Smooth muscle cell (in vitro differentiated cells): ENCODE data around the gene UBQLNL. TPM values are rescaled to one million over a fixed set of nuclear protein-coding genes. Genes with fewer than 3 reads are reported as not detected.

Source experiments
- DNase-seq: peaks from one replicate; lab custom pipeline; 2025; ENCODE audit not compliant: unreplicated experiment; lab: John Stamatoyannopoulos, UW
- H2AFZ ChIP-seq: fragments of 200-600 bp; sonication (generic); 2 replicates; pipeline ENCODE4 v1.6.0; 2016; ENCODE audit warnings: antibody characterized with exemption, low read depth, mild to moderate bottlenecking
- H3F3A ChIP-seq: fragments of 200-600 bp; sonication (generic); 2 replicates; pipeline ENCODE4 v1.6.0; 2017; ENCODE audit warnings: antibody characterized with exemption, low read depth
- H3K27ac ChIP-seq: fragments of 200-600 bp; sonication (generic); 2 replicates; pipeline ENCODE4 v1.5.1; 2016; ENCODE audit warnings: low read depth, mild to moderate bottlenecking
- H3K27me3 ChIP-seq: fragments of 200-600 bp; sonication (generic); 2 replicates; pipeline ENCODE4 v1.6.1; 2016; ENCODE audit warnings: low read depth, mild to moderate bottlenecking
- H3K36me3 ChIP-seq: fragments of 200-600 bp; sonication (generic); 2 replicates; pipeline ENCODE4 v1.5.1; 2016; ENCODE audit warnings: low read depth
- H3K4me1 ChIP-seq: fragments of 200-600 bp; sonication (generic); 2 replicates; pipeline ENCODE4 v1.5.1; 2016; ENCODE audit warnings: low read depth
- H3K4me2 ChIP-seq: fragments of 200-600 bp; sonication (generic); 2 replicates; pipeline ENCODE4 v1.6.0; 2016; ENCODE audit warnings: mild to moderate bottlenecking
- H3K4me3 ChIP-seq: fragments of 200-600 bp; sonication (generic); 2 replicates; pipeline ENCODE4 v1.5.1; 2016; ENCODE audit warnings: mild to moderate bottlenecking
- H3K79me2 ChIP-seq: fragments of 200-600 bp; sonication (generic); 2 replicates; pipeline ENCODE4 v1.6.0; 2016; ENCODE audit warnings: low read depth, mild to moderate bottlenecking
- H3K9ac ChIP-seq: fragments of 200-600 bp; sonication (generic); 2 replicates; pipeline ENCODE4 v1.6.0; 2016; ENCODE audit warnings: low read depth
- H3K9me3 ChIP-seq: fragments of 200-600 bp; sonication (generic); replicated peaks from 2 replicates; pipeline ENCODE4 v1.5.1; 2016; ENCODE audit warnings: low read depth
- H4K20me1 ChIP-seq: fragments of 200-600 bp; sonication (generic); 2 replicates; pipeline ENCODE4 v1.6.0; 2016; ENCODE audit warnings: low read depth
- whole genome bisulfite sequencing: methylation state at CpG from one replicate; pipeline ENCODE4 v1.1.7; 2016; ENCODE audit warnings: low lambda C conversion rate; 5-methylcytosine and 5-hydroxymethylcytosine counted together
- polyA plus RNA-seq: library from polyadenylated mRNA; unstranded; fragments of >200 nt; fragmentation: Nextera tagmentation; extraction: Ambion mirVana; gene quantifications from 2 replicates; pipeline ENCODE4 v1.2.1, GENCODE V29; 2016
- total RNA-seq: library from RNA; depleted of rRNA; stranded (reverse); fragments of >200 nt; gene quantifications from 2 replicates; pipeline ENCODE4 v1.2.3, GENCODE V29; 2014
- TF ChIP-seq, protein P1 (sequence below): fragments of 200-600 bp; sonication (generic); IDR thresholded peaks from 2 replicates; pipeline ENCODE4 v1.5.1; 2017; ENCODE audit warnings: borderline replicate concordance, mild to moderate bottlenecking, antibody characterized with exemption; ENCODE audit not compliant: insufficient read depth, poor library complexity, severe bottlenecking

UBQLNL gene
- total and polyA plus RNA-seq, 2 experiments from 2014 or later, result 0.58 TPM; not detected in 1

GRCh38 chr11:5524756-5525155 lies 8.3 kb upstream of the UBQLNL start:
- Histone ChIP-seq H3K4me1 (no peaks in the 10 kb centered on the region), H3K9ac (no peak overlapping the region), H3K27ac (no peak overlapping the region), H3K4me3 (no peak overlapping the region), H4K20me1 (no peaks in the 10 kb centered on the region), H3K36me3 (no peaks in the 10 kb centered on the region), H3K79me2 (no peaks in the 10 kb centered on the region), H3K9me3 (no peaks in the 10 kb centered on the region), H3K4me2 (no peak overlapping the region), H2AFZ (no peak overlapping the region), H3F3A (no peaks in the 10 kb centered on the region), H3K27me3 (no peaks in the 10 kb centered on the region)
- TF ChIP-seq, protein P1, sequence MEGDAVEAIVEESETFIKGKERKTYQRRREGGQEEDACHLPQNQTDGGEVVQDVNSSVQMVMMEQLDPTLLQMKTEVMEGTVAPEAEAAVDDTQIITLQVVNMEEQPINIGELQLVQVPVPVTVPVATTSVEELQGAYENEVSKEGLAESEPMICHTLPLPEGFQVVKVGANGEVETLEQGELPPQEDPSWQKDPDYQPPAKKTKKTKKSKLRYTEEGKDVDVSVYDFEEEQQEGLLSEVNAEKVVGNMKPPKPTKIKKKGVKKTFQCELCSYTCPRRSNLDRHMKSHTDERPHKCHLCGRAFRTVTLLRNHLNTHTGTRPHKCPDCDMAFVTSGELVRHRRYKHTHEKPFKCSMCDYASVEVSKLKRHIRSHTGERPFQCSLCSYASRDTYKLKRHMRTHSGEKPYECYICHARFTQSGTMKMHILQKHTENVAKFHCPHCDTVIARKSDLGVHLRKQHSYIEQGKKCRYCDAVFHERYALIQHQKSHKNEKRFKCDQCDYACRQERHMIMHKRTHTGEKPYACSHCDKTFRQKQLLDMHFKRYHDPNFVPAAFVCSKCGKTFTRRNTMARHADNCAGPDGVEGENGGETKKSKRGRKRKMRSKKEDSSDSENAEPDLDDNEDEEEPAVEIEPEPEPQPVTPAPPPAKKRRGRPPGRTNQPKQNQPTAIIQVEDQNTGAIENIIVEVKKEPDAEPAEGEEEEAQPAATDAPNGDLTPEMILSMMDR, result no peak
- DNase-seq, result no peak
- 59% methylated on average over 3 of the region's 3 CpGs for WGBS

DNA sequence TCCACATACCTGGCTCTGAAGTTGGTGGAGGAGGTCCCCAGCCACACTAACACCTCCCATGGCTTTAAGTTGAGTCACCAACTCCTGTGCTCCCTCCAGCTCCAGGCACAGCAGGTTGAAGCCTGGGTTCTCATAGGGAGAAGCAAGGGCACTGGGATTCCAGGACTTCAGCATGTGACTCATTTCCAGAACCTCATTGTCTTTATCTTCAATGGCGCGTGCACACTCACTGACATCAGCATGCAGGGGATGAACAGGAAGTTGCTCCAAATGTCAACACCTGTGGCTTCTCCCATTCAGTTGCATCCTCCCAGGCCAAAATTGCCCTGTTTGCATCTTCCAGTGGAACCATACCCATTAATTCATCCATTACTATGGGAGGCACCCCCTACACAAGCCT lies 5.8 kb upstream of the UBQLNL start:
- 93% methylated on average over 2 of the region's 2 CpGs for WGBS
- Histone ChIP-seq H3K36me3 (no peaks in the 10 kb centered on the region), H2AFZ (no peak overlapping the region), H3K9me3 (no peaks in the 10 kb centered on the region), H4K20me1 (no peaks in the 10 kb centered on the region), H3K27me3 (no peaks in the 10 kb centered on the region), H3K4me3 (no peak overlapping the region), H3K4me2 (no peak overlapping the region), H3K79me2 (no peaks in the 10 kb centered on the region), H3K27ac (no peak overlapping the region), H3F3A (no peaks in the 10 kb centered on the region), H3K9ac (no peak overlapping the region), H3K4me1 (no peaks in the 10 kb centered on the region)
- TF ChIP-seq, protein P1, result no peak
- no peak for DNase-seq

DNA sequence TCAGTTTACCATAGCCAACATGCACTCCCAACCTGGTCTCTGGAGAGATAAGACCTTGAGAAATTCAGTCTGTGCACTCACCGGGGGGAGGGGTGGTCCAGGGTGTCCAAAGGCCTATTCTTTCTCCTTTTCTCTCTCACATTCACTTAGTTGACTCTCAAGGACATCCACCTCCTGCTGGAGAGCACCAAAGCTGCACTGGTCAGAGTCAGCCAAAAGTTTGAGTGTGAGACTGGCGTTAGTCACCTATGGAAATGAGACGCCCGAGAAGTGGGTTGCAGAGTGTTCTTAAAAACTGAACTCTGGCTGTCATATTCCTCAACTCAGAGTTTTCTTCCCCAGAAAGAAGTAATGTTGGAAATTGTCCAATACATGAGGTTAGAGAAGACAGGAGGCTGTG lies 5.0 kb upstream of the UBQLNL start:
- Histone ChIP-seq H3K9me3 (no peaks in the 10 kb centered on the region), H3K9ac (no peak overlapping the region), H3K79me2 (no peaks in the 10 kb centered on the region), H3K36me3 (no peaks in the 10 kb centered on the region), H2AFZ (no peak overlapping the region), H3K27me3 (no peaks in the 10 kb centered on the region), H3K4me3 (no peak overlapping the region), H4K20me1 (no peaks in the 10 kb centered on the region), H3K4me1 (no peaks in the 10 kb centered on the region), H3K27ac (no peak overlapping the region), H3K4me2 (no peak overlapping the region), H3F3A (no peaks in the 10 kb centered on the region)
- TF ChIP-seq, protein P1, result no peak
- 93% methylated on average over 4 of the region's 4 CpGs for WGBS
- no peak for DNase-seq

DNA sequence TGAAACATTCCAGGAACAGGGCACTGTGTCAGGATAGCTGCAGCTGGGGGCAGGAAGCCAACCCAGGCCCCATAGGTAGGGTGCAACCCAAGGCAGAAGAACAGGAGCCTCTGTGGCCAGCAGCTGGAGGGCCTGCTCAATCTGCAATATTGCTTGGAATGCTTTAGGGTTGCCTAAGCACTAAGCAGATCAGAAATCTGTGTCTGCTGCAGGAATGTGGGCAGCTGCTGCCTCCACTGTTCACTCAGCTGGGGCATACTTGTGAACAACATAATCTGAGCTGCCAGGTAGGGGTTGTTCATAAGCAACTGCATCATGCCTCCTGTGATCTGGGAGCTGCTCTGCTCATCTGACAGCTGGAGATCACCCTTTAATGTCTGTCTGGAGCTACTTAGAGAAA lies 1.7 kb downstream of the UBQLNL start:
- Histone ChIP-seq H3K4me3 (no peak overlapping the region), H3K4me1 (no peaks in the 10 kb centered on the region), H3K9me3 (no peaks in the 10 kb centered on the region), H3K27ac (no peak overlapping the region), H3K27me3 (no peaks in the 10 kb centered on the region), H3K9ac (no peak overlapping the region), H3F3A (no peaks in the 10 kb centered on the region), H2AFZ (no peak overlapping the region), H3K4me2 (no peak overlapping the region), H3K79me2 (no peaks in the 10 kb centered on the region), H3K36me3 (no peaks in the 10 kb centered on the region), H4K20me1 (no peaks in the 10 kb centered on the region)
- DNase-seq, result no peak
- TF ChIP-seq, protein P1, result no peak
